Measurements from ENCODE around the gene DPF3. TPM values are rescaled to one million over a fixed set of nuclear protein-coding genes. Genes with fewer than 3 reads are reported as not detected.

DPF3 gene
- total and polyA plus RNA-seq, 2 of the 13 experiments (the other 11 are each of a cell fraction or from before 2014, with no cell fraction given) = 0.09 to 0.60 TPM

GRCh38 chr14:72753879-72754400 lies 140.0 kb downstream of the DPF3 start:
- no peak overlapping the region for H3K9ac ChIP-seq (ENCODE audit: insufficient read depth, low read depth, low read length)
- H3K4me1 ChIP-seq (ENCODE audit: insufficient read depth, low read length) = no peaks in the 10 kb centered on the region
- H2AFZ ChIP-seq (ENCODE audit: low read length) = no peak overlapping the region
- H4K20me1 ChIP-seq (ENCODE audit: insufficient read depth, low read length) = no peaks in the 10 kb centered on the region
- intact Hi-C loops (cut with micrococcal nuclease; ENCODE audit: unreplicated experiment) (no loop called here), in situ Hi-C loops (cut with HindIII; ENCODE audit: extremely low pct_ligation_motif_present, low pct_unique_long_range_greater_than_20kb) (no loop called here)
- H3K79me2 ChIP-seq (ENCODE audit: insufficient read depth, low read length) = no peaks in the 10 kb centered on the region
- FAIRE-seq (no peak), ATAC-seq (no peak), DNase-seq (ENCODE audit: low spot score) (no peak)
- no peak overlapping the region for H3K4me2 ChIP-seq (ENCODE audit: low read depth, low read length)
- ChIA-PET CTCF (ENCODE audit: low intra/inter-chr PET ratio, low total read pairs) (no interaction called here), POLR2A (no interaction called here)
- H3K27me3 ChIP-seq (ENCODE audit: control insufficient read depth in 1 of 2, insufficient read depth in 2 of 2, low read length in 2 of 2) = no peaks in the 10 kb centered on the region
- TF ChIP-seq AGO1 (IDR thresholded peaks at IDR 0.05; ENCODE audit: low read depth, low read length, poor library complexity, severe bottlenecking) (no peak), NAIF1 (CRISPR knock-in tag; IDR thresholded peaks at IDR 0.05; ENCODE audit: borderline replicate concordance) (no peak), MTA3 (CRISPR knock-in tag; IDR thresholded peaks at IDR 0.05) (no peak), ASH2L (IDR thresholded peaks at IDR 0.05; ENCODE audit: insufficient read length, low read depth, low read length) (no peak), GLMP (CRISPR knock-in tag; IDR thresholded peaks at IDR 0.05; ENCODE audit: borderline replicate concordance) (no peak), NFATC3 (CRISPR knock-in tag; IDR thresholded peaks at IDR 0.05) (no peak), ZNF160 (CRISPR knock-in tag; IDR thresholded peaks at IDR 0.05) (no peak), ZFAT (CRISPR knock-in tag; conservative IDR thresholded peaks at IDR 0.05) (no peak), KDM5B (CRISPR knock-in tag; IDR thresholded peaks at IDR 0.05; ENCODE audit: borderline replicate concordance) (no peak), CREM (IDR thresholded peaks at IDR 0.05) (no peak), CREM (CRISPR knock-in tag; IDR thresholded peaks at IDR 0.05) (no peak), SNRNP70 (IDR thresholded peaks at IDR 0.05; ENCODE audit: low read depth, low read length) (no peak), SCMH1 (CRISPR knock-in tag; IDR thresholded peaks at IDR 0.05; ENCODE audit: borderline replicate concordance) (no peak), SMAD1 (CRISPR knock-in tag; IDR thresholded peaks at IDR 0.05; ENCODE audit: borderline replicate concordance, low read depth) (no peak), IRF2 (CRISPR knock-in tag; IDR thresholded peaks at IDR 0.05) (no peak)
- TF ChIP-seq, protein P1, sequence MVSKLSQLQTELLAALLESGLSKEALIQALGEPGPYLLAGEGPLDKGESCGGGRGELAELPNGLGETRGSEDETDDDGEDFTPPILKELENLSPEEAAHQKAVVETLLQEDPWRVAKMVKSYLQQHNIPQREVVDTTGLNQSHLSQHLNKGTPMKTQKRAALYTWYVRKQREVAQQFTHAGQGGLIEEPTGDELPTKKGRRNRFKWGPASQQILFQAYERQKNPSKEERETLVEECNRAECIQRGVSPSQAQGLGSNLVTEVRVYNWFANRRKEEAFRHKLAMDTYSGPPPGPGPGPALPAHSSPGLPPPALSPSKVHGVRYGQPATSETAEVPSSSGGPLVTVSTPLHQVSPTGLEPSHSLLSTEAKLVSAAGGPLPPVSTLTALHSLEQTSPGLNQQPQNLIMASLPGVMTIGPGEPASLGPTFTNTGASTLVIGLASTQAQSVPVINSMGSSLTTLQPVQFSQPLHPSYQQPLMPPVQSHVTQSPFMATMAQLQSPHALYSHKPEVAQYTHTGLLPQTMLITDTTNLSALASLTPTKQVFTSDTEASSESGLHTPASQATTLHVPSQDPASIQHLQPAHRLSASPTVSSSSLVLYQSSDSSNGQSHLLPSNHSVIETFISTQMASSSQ (IDR thresholded peaks at IDR 0.05; ENCODE audit: low read depth) = no peak
- TF ChIP-seq, protein P1 (CRISPR knock-in tag; IDR thresholded peaks at IDR 0.05; ENCODE audit: borderline replicate concordance) = no peak
- TF ChIP-seq, protein P2, sequence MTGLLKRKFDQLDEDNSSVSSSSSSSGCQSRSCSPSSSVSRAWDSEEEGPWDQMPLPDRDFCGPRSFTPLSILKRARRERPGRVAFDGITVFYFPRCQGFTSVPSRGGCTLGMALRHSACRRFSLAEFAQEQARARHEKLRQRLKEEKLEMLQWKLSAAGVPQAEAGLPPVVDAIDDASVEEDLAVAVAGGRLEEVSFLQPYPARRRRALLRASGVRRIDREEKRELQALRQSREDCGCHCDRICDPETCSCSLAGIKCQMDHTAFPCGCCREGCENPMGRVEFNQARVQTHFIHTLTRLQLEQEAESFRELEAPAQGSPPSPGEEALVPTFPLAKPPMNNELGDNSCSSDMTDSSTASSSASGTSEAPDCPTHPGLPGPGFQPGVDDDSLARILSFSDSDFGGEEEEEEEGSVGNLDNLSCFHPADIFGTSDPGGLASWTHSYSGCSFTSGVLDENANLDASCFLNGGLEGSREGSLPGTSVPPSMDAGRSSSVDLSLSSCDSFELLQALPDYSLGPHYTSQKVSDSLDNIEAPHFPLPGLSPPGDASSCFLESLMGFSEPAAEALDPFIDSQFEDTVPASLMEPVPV (CRISPR knock-in tag; IDR thresholded peaks at IDR 0.05) = no peak
- H3K9me3 ChIP-seq (ENCODE audit: low read length) = peaks cover 9% of the 10 kb centered on the region; the same call in 1 of the 2 replicates
- no peak overlapping the region for H3K4me3 ChIP-seq (replicated peaks in 1 of 3; ENCODE audit: insufficient read depth in 1 of 3, low read depth in 2 of 3, low read length in 3 of 3)
- BruUV-seq (replicated peaks) = no TSS peak
- no peaks in the 10 kb centered on the region for H3K36me3 ChIP-seq (replicated peaks in 1 of 2; ENCODE audit: control insufficient read depth in 1 of 2, insufficient read depth in 2 of 2, low read length in 2 of 2)
- no peak overlapping the region for H3K27ac ChIP-seq (ENCODE audit: extremely low read length, insufficient read depth, low read length)
- 47% methylated on average over 6 of the region's 6 CpGs for WGBS (ENCODE audit: low lambda C conversion rate)
